ENCODE data around the gene TRIM54.

TRIM54 gene

DNA sequence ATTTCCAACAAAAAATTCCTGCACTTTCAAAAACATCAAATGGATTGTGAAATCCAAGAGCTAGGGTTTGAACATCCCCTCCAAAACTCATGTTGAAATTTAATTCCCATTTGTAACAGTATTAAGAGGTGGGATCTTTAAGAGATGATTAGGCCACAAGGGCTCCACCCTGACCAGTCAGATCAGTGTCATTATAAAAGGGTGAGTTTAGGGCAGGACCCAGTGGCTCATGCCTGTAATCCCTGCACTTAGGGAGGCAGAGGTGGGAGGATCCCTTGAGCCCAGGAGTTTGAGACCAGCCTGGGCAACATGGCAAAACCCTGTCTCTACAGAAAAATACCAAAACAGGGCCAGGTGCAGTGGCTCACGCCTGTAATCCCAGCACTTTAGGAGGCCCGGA lies 65.4 kb downstream of the TRIM54 start:
- H3K4me1 ChIP-seq (ENCODE audit: control insufficient read depth, insufficient read depth, low read length): no peaks in the 10 kb centered on the region
- CTCF ChIA-PET: interaction anchor here (0.6 kb wide), 1 partner anchor 22 kb away, joined by 4 read pairs; no protein-coding TSS in a partner anchor
- POLR2A ChIA-PET: interaction anchor here (0.7 kb wide), 1 partner anchor 13 kb away, joined by 3 read pairs; no protein-coding TSS in a partner anchor
- H3K36me3 ChIP-seq (ENCODE audit: control insufficient read depth in 2 of 2, insufficient read depth in 1 of 2, low read length in 2 of 2): peaks cover 9 to 11% of the 10 kb centered on the region in 2 experiments; a peak in 2 of 3 replicates
- no peak overlapping the region for H3K27ac ChIP-seq (ENCODE audit: extremely low read depth, low read depth, low read length)
- TF ChIP-seq, protein P1, sequence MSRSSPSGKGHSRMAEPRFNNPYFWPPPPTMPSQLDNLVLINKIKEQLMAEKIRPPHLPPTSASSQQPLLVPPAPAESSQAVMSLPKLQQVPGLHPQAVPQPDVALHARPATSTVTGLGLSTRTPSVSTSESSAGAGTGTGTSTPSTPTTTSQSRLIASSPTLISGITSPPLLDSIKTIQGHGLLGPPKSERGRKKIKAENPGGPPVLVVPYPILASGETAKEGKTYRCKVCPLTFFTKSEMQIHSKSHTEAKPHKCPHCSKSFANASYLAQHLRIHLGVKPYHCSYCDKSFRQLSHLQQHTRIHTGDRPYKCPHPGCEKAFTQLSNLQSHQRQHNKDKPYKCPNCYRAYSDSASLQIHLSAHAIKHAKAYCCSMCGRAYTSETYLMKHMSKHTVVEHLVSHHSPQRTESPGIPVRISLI (tag by site-specific recombination; IDR thresholded peaks at IDR 0.05): no peak
- 0 out of 2 replicates have a peak, but pooled peaks have one; percentile 60 for TF ChIP-seq KLF1 (tag by site-specific recombination; IDR thresholded peaks at IDR 0.05)
- no peaks in the 10 kb centered on the region for H3K9me3 ChIP-seq (ENCODE audit: control insufficient read depth, insufficient read depth, low read depth, low read length)
- H3K4me3 ChIP-seq (ENCODE audit: low read depth, low read length): no peak overlapping the region

DNA sequence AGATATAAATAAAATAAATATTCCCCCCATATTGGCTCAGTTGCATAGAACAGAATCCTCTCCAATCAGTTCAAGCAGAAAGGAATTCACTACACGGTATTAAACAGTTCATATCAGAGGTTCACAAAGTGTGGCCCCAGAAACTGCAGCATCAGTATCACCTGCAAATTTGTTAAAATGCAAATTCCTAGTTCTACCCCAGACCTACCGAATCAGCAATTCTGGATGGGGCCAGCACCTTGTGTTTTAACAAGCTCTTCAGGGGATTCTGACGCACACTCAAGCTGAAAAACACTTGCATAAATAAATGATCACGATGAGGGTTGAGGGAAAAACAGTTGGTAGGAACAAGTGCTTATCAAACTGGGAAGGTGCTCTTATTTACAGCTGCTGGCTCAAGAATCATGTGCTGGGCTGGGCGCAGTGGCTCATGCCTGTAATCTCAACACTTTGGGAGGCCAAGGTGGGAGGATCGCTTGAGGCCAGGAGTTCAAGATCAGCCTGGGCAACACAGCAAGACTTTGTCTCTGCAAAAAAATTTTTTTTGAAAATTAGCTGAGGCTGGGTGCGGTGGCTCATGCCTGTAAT lies 68.0 kb downstream of the TRIM54 start:
- CTCF ChIA-PET: interaction anchor here (0.6 kb wide), 1 partner anchor 132 kb away, joined by 4 read pairs; no protein-coding TSS in a partner anchor
- H3K27ac ChIP-seq (ENCODE audit: extremely low read depth, low read depth, low read length): no peak overlapping the region
- no peak for TF ChIP-seq ZNF2 (tag by site-specific recombination; IDR thresholded peaks at IDR 0.05)
- TF ChIP-seq, protein P2, sequence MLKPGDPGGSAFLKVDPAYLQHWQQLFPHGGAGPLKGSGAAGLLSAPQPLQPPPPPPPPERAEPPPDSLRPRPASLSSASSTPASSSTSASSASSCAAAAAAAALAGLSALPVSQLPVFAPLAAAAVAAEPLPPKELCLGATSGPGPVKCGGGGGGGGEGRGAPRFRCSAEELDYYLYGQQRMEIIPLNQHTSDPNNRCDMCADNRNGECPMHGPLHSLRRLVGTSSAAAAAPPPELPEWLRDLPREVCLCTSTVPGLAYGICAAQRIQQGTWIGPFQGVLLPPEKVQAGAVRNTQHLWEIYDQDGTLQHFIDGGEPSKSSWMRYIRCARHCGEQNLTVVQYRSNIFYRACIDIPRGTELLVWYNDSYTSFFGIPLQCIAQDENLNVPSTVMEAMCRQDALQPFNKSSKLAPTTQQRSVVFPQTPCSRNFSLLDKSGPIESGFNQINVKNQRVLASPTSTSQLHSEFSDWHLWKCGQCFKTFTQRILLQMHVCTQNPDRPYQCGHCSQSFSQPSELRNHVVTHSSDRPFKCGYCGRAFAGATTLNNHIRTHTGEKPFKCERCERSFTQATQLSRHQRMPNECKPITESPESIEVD (tag by site-specific recombination; IDR thresholded peaks at IDR 0.05): no peak
- TF ChIP-seq ZNF548 (tag by site-specific recombination; IDR thresholded peaks at IDR 0.05): no peak
- TF ChIP-seq PRDM1 (tag by site-specific recombination; IDR thresholded peaks at IDR 0.05): no peak
- TF ChIP-seq, protein P3, sequence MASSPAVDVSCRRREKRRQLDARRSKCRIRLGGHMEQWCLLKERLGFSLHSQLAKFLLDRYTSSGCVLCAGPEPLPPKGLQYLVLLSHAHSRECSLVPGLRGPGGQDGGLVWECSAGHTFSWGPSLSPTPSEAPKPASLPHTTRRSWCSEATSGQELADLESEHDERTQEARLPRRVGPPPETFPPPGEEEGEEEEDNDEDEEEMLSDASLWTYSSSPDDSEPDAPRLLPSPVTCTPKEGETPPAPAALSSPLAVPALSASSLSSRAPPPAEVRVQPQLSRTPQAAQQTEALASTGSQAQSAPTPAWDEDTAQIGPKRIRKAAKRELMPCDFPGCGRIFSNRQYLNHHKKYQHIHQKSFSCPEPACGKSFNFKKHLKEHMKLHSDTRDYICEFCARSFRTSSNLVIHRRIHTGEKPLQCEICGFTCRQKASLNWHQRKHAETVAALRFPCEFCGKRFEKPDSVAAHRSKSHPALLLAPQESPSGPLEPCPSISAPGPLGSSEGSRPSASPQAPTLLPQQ (tag by site-specific recombination; IDR thresholded peaks at IDR 0.05): no peak
- no peak for TF ChIP-seq ZNF629 (tag by site-specific recombination; IDR thresholded peaks at IDR 0.05)
- no peak for TF ChIP-seq ZNF221 (tag by site-specific recombination; IDR thresholded peaks at IDR 0.05; ENCODE audit: borderline replicate concordance)
- no peak for TF ChIP-seq ZNF174 (tag by site-specific recombination; IDR thresholded peaks at IDR 0.05)
- no peak for TF ChIP-seq ZBTB7A (tag by site-specific recombination; IDR thresholded peaks at IDR 0.05; ENCODE audit: low read depth)
- TF ChIP-seq, protein P4, sequence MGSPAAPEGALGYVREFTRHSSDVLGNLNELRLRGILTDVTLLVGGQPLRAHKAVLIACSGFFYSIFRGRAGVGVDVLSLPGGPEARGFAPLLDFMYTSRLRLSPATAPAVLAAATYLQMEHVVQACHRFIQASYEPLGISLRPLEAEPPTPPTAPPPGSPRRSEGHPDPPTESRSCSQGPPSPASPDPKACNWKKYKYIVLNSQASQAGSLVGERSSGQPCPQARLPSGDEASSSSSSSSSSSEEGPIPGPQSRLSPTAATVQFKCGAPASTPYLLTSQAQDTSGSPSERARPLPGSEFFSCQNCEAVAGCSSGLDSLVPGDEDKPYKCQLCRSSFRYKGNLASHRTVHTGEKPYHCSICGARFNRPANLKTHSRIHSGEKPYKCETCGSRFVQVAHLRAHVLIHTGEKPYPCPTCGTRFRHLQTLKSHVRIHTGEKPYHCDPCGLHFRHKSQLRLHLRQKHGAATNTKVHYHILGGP (tag by site-specific recombination; IDR thresholded peaks at IDR 0.05): no peak
- TF ChIP-seq KLF7 (tag by site-specific recombination; IDR thresholded peaks at IDR 0.05; ENCODE audit: borderline replicate concordance): no peak
- TF ChIP-seq, protein P5, sequence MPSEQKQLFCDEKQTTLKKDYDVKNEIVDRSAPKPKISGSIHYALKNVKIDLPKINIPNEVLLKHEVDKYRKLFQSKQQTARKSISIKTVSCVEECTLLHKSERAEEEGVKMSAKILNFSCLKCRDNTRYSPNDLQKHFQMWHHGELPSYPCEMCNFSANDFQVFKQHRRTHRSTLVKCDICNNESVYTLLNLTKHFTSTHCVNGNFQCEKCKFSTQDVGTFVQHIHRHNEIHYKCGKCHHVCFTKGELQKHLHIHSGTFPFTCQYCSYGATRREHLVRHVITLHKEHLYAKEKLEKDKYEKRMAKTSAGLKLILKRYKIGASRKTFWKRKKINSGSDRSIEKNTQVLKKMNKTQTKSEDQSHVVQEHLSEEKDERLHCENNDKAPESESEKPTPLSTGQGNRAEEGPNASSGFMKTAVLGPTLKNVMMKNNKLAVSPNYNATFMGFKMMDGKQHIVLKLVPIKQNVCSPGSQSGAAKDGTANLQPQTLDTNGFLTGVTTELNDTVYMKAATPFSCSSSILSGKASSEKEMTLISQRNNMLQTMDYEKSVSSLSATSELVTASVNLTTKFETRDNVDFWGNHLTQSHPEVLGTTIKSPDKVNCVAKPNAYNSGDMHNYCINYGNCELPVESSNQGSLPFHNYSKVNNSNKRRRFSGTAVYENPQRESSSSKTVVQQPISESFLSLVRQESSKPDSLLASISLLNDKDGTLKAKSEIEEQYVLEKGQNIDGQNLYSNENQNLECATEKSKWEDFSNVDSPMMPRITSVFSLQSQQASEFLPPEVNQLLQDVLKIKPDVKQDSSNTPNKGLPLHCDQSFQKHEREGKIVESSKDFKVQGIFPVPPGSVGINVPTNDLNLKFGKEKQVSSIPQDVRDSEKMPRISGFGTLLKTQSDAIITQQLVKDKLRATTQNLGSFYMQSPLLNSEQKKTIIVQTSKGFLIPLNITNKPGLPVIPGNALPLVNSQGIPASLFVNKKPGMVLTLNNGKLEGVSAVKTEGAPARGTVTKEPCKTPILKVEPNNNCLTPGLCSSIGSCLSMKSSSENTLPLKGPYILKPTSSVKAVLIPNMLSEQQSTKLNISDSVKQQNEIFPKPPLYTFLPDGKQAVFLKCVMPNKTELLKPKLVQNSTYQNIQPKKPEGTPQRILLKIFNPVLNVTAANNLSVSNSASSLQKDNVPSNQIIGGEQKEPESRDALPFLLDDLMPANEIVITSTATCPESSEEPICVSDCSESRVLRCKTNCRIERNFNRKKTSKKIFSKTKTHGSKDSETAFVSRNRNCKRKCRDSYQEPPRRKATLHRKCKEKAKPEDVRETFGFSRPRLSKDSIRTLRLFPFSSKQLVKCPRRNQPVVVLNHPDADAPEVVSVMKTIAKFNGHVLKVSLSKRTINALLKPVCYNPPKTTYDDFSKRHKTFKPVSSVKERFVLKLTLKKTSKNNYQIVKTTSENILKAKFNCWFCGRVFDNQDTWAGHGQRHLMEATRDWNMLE (tag by site-specific recombination; conservative IDR thresholded peaks at IDR 0.05; ENCODE audit: low read depth): no peak
- TF ChIP-seq, protein P6, sequence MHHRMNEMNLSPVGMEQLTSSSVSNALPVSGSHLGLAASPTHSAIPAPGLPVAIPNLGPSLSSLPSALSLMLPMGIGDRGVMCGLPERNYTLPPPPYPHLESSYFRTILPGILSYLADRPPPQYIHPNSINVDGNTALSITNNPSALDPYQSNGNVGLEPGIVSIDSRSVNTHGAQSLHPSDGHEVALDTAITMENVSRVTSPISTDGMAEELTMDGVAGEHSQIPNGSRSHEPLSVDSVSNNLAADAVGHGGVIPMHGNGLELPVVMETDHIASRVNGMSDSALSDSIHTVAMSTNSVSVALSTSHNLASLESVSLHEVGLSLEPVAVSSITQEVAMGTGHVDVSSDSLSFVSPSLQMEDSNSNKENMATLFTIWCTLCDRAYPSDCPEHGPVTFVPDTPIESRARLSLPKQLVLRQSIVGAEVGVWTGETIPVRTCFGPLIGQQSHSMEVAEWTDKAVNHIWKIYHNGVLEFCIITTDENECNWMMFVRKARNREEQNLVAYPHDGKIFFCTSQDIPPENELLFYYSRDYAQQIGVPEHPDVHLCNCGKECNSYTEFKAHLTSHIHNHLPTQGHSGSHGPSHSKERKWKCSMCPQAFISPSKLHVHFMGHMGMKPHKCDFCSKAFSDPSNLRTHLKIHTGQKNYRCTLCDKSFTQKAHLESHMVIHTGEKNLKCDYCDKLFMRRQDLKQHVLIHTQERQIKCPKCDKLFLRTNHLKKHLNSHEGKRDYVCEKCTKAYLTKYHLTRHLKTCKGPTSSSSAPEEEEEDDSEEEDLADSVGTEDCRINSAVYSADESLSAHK (tag by site-specific recombination; IDR thresholded peaks at IDR 0.05): no peak
- no peak for TF ChIP-seq ZNF266 (tag by site-specific recombination; IDR thresholded peaks at IDR 0.05; ENCODE audit: low read depth)
- no peak for TF ChIP-seq ZNF670 (tag by site-specific recombination; IDR thresholded peaks at IDR 0.05; ENCODE audit: low read depth)
- no peak for TF ChIP-seq ZBTB8A (tag by site-specific recombination; IDR thresholded peaks at IDR 0.05)

More for the DNA sequence above, 68.0 kb downstream of the TRIM54 start:
- POLR2A ChIA-PET: interaction anchor here (1.8 kb wide), 1 partner anchor 20 kb away, joined by 9 read pairs; the partner anchor contains the start of genes EIF2B4 and SNX17
- Histone ChIP-seq H3K36me3 (ENCODE audit: control insufficient read depth in 2 of 2, insufficient read depth in 1 of 2, low read length in 2 of 2) (peaks cover 0 to 3% of the 10 kb centered on the region in 2 experiments; a peak in 1 of 3 replicates), H3K9me3 (ENCODE audit: control insufficient read depth, insufficient read depth, low read depth, low read length) (no peaks in the 10 kb centered on the region), H3K4me1 (ENCODE audit: control insufficient read depth, insufficient read depth, low read length) (peaks cover 4% of the 10 kb centered on the region), H3K4me3 (ENCODE audit: low read depth, low read length) (no peak overlapping the region)
